A204.1 (cell line): ENCODE data around the gene GNAT3.

Experiments used
- FAIRE-seq: peaks from 2 replicates; lab custom pipeline; 2012; peaks lifted over from hg19 to GRCh38; lab: Jason Lieb, UNC

Gene GNAT3

DNA sequence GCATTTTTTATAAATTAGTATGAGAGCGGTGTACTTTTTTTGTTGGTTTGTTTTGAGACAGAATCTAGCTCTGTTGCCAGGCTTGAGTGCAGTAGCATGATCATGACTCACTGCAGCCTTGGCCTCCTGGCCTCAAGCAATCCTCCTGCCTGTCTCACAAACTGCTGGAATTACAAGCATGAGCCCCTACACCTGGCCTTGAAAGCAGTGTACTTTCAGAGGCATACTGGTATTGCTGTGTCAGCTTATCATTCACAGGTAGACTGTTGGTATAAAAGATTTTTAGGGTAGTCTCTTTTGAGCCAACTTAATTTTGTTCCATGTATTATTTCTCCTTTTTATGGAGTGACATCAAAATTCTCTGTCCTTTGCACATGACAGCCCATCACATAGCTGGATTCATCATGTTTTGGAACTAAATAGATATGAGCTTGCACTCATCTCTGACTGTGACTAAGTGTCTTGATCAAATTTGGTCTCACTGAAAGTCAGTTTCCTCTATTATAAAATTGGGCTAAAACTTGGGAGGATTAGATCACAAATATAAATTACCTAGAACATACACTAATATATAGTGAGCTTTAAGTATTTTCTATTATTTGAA lies 12.4 kb downstream of the GNAT3 start:
- FAIRE-seq = no peak

DNA sequence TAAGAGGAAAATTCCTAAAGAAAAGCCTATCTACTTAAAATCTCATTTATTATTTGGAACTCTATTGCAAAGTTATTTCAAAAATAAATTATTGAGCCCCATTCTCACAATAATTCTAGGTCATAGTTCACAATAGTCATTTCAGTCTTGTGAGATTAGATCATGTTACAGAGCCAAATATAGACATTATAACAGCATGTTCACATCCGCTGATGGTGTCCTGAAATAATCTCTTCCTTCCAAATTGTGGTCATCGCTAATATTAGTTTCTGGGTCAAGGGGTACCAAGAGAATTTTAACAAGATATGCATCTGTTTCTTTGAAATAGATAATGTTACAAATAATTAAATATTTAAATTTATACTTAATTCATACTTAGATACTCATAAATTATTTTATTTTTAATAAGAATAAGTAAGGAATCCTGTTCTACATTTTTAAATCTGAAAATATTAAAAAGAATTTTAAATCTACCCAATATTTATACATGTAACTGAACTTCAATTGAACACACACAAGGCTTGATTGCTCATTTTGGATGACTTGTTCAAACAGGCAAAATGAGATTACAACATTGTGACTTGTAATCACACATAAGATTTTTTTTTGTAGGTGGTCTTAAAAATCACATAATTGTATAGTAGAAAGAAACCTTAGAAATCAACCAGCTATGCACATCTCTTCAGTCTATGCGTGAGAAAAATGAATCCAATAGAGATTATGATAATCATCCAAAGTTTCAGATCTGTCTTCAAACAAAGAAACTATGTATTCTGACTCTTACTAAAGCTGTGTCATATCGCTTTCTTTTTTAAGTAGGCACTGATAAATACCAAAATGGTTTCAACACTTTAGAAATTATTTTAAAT lies 13.1 kb downstream of the GNAT3 start:
- no peak for FAIRE-seq

DNA sequence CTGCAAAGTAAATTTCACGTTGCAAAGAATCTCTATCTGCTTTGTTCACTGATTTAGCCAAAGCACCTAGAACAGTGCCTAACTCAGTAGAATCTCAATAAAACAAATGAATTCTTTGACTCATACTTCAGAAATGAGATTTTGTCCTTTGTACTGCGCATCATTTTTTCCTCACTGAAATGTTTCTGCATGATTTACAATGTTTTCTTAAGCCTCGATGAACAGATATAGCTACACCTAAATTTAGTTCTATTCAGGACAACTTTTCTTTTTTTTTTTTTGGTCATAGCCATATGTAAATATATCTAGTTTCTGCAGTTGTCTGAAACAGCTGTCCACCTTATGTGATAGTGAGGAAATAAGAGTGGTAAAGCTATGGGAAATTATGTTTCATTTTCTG lies 15.3 kb downstream of the GNAT3 start:
- no peak for FAIRE-seq

DNA sequence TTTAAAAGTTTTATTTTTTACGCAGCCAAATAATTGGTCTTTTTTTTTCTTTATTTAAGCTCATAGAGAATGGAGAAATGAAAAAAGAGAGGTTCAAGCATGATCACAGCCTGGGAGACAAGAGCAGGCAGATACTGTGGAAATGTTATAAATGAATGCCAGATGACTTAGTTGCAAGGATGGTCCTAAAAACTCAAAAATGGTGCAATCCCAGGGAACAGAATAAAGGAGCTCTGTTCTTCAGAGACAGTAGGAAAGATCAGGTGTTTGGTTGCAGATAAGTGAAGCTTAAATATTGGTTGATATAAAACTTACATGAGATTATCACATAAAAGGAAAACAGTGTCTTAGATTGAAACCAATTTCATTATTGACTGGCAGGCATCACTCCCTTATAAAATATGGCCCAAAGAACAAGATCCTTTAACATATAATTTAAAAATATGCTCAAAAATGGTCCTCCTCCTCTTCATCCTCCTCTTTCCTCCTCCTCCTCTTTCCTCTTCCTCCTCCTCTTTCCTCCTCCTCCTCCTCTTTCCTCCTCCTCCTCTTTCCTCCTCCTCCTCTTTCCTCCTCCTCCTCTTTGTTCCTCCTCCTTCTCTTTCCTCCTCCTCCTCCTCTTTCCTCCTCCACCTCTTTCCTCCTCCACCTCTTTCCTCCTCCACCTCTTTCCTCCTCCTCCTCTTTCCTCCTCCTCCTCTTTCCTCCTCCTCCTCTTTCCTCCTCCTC lies 18.6 kb downstream of the GNAT3 start:
- no peak for FAIRE-seq

DNA sequence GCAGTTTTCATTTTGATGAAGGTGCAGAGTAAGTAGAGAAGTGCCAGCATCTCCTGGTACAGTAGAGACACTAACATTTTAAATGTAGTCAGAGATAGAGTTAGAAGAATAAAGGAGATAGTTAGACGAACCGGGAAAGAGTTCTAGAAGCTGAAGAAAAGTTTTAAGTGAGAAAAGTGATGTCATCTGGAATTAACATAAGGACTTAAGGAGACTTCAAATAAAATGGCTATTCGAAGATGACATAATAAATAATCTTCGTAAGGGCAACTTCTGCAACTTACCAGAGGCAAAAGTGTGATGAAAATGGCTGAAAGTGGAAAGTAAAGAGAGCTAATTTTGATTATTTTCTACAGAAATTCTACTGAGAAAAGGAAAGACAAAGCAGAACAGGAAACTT lies 20.4 kb downstream of the GNAT3 start:
- no peak for FAIRE-seq

DNA sequence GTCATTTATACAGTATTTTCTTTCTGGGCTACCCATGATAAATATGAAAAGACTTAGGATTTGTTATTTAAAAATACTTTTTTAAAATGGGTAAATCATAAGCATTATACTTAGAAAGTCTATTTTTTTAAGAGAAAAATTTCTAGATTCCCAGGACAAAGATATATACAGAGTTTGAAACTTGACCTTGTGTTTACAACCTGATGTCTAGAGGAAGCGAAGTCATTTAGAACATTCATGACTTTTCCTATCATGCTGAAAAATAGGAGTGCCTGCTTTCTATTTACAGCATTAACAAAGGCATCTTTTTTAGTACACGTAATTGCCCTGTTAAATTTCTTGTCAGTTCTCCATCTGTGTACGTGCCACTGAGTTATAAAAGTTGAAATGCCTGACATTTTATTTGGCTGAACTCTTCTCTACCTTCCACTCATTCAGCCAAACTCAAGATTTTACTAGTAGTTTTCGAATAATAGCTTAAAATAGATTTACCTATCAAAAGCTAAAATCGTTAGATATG lies 23.0 kb downstream of the GNAT3 start:
- no peak for FAIRE-seq

DNA sequence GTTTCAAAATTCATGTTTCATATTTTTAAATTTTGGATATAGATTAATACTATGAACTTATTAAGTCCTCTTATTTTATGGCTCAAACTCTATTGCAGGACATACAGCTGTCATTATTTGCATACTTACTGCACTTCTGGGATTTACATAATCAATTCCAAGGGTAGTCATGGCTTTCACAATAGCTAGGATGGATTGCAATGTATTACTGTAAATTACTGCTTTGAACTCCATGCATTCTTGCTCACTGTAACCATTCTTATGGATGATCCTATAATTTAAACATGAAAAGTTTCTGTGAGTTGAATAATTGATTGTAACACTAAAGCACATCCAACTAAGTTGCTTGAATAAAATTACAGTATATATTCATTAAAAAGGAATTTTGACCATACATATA lies 23.5 kb downstream of the GNAT3 start:
- no peak for FAIRE-seq

DNA sequence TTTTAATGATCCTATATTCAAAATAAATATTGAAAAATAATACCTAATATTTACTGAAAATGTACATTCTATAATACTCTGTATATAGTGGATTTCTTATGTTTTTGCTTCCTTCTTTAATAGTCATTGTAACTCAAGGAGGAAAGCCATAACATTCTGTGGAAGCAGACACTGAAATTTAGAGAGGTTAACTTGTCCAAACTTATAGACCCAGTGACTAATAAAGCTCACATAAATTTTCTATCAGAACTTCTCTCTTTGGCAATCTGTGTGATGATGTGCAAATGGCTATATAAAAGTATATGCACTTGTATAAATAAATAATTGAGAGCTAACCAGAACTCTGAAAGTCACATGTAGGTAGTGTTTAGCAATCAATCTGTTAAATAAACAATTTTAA lies 26.1 kb downstream of the GNAT3 start:
- FAIRE-seq = no peak

DNA sequence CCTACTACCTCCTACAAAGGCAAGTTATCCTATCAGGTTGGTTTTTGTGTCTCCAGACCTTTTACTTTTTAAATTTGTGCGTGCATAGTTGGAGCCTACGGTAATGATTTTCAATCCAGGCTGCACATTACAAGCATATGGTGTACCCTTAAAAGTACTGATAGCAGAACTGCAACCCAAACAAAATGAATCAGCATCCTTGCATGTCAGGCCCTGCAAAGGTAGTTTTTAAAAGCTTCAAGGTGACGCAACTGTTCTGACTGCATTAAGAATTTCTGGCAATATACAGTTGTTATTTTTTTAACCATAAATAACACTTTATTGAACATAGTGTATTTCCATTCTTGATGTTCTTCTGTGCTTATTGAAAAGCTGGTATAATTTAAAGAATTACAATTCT lies 28.9 kb downstream of the GNAT3 start:
- no peak for FAIRE-seq

DNA sequence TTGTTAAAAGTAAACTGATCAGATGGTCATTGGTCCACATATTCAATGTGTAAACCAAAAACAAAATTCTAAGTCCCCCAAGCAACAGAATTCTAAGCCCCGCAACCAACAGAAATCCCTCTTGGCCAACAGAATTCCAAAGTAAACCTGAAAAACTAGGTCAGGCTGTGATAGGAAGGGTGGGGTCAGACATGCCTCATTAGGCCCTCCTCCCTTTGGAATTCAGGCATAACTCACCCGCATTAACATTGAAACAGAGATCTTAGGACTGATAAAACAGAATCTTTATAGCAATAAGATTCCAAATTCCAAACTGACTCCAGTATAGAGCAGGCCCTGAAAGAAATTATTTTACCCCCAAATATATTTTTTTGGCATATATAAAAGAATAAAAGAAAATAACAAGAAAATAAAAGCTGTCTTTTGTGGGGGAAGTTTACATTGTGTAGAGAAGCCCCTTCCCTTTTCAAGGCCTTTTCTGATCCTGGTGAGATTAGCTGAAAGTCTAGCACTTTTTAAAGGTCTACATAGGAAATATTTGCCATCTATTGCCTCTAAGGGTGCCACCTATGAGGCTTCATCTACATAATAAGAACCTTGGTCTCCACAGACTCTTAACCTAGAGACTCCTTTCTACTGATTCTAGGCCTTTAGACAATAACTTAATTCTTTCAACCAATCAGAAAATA lies 30.5 kb downstream of the GNAT3 start:
- FAIRE-seq = no peak

DNA sequence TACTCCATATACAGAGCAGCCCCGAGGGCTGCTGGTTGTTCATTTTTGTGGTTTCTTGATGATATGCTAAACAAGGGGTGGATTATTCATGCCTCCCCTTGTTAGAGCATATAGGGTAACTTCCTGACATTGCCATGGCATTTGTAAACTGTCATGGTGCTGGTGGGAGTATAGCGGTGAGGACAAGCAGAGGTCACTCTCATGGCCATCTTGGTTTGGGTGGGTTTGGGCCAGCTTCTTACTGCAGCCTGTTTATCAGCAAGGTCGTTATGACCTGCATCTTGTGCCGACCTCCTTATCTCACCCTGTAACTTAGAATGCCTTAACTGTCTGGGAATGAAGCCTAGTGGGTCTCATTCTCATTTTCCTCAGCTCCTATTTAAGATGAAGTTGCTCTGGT lies 31.3 kb downstream of the GNAT3 start:
- FAIRE-seq = no peak

DNA sequence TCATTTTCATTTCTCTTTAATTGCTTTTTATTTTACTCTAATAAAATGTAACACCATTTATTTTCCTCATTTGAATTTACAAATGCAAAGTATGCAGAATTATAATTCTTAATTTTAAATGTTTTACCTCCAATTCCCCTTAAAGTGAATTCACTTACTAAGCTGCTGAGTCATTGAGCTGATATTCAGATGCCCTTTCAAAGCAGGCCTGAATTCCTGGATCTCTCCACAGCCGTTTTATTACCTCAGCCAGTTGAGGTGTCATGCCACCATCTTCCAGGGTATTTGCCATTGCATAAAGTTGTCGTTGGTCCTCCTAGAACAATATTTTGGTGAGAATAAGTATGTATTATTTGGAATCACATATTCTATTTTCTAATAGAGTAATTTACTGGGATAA lies 33.2 kb downstream of the GNAT3 start:
- FAIRE-seq = no peak

DNA sequence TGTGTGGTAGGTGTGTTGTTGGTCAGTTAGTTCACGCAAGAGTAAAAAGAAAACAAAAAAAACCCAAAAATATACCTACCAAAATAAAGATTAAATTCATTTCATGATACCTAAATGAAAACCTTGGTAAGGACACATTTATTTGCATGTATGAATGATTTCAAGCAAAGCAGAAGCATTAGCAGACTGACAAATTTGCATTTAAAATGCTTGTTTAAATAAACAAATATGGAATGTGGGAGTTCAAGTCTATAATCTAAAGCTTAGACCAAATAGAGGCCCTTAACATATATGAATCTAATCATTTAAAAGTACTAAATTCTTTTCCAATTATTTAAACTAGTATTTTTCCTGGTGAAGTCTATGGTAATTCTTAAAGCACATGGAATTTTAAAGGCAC lies 35.8 kb downstream of the GNAT3 start:
- no peak for FAIRE-seq

DNA sequence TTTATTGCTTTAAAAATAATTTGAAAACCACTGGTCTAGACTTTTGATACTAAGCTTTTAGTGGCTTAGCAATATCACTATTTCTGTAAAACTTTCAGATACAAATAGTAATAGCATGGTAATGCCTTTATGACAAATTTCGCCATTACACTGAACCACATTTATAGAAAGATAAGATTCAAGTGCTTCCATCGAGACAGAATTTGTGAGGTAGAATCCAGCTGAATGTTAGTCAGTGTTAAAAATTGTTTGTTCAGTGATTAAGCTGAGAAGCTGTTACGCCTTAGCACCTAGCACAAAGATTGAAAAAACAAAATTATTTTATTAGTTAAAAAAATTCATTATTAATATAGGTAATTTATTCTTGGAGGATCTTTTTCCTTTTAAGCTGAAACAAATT lies 36.5 kb downstream of the GNAT3 start:
- no peak for FAIRE-seq

DNA sequence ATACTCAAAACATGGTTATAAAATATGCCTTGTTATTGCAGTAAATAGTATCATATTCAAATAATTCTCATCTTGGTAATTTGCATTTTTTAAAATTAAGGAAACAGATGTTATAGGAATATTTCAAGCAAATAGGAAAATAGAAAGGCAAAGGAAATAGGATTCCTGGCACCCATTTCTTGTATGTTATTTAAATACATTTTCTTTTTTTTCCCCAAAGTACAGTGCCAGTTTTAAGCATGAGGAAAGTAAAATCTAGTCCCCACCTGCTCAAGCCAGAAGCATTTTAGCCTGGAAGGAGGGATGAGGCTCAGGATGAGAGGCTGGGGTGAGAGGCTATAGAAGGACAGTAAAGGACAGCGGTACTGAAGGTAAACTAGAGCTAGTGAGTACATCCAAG lies 38.1 kb downstream of the GNAT3 start:
- no peak for FAIRE-seq

DNA sequence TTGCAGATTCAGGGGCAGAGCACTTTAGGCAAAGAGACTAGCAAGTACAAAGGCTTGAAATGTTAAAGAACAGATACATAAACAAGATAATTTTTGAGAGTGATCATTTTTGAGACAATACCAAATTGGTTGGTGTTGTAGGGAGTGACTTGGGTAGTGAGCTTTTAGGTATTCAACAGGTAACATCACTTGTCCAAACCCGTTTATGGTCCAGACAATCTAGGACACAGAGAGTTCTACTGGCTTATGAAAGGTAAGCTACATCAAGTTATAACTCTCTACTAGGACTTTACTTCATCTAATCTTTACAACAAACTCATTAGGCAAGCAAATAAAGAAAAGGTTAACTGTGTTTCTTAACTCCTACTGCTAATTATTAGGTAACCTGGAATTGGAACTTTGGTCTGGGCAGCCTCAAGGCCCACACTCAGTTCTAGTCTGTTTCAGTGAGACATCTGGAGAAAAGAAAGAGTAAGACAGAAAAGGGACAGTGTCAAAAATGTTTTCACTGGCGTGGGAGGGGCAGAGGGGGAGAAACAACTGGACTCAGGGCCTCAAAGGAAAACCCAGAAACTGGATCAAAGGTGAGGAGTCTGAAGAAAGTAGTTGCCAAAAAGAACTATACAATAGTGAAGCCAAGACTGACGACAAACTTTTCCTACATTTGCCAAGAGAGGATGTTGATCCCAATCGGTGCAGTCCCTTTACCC lies 39.2 kb downstream of the GNAT3 start:
- no peak for FAIRE-seq

DNA sequence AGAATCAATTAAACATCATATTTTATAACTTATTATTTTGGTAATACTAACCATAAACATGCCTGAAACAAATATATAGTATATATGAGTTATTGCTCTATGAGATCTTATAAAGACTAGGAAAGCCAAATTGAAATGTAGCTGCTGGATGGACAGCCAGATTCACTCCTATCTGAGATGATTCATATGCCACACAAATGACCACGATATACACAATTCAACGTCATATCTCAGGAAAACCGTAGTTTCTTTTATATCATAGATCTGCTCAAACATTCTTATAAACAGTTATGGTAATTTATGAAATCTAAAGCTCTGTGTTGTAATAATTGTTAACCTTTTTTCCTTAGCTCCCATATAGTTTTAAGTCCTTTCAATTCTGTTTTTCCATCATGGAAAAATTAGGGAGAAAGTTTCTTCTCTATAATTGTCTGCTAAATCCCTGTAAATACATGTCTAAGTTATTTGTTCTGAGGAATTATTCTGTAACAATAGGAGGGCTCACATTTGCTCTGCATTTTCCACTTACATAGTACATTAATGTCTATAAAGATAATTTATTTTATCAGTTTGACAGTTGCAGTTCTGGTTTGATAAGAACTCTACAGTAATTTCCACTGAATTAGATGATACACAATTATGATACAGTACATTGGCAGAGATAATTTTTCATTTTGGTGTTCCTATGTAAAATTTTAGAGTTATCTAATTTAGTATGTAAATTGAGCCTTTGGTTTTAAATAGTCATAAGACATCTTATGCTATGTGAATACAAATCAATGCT lies 42.7 kb downstream of the GNAT3 start:
- FAIRE-seq = no peak

DNA sequence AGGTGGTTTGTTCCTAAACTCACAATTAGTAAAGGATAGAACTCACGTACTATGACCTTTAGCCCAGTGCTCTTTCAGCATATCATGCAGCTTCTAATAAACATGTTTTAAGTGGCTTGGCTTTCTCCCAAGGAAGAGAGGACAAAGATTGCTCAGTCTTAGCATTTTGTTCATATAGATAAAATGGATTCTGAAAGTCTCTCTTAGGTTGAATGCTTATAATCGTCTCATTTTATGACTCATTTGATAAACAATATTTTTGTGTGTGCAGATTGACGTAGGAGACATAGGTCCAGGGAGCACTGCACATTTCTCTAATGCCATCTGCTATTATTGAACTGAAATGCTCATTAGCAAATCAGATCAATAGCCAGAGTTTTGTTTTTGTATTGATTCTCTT lies 44.8 kb downstream of the GNAT3 start:
- FAIRE-seq = no peak

DNA sequence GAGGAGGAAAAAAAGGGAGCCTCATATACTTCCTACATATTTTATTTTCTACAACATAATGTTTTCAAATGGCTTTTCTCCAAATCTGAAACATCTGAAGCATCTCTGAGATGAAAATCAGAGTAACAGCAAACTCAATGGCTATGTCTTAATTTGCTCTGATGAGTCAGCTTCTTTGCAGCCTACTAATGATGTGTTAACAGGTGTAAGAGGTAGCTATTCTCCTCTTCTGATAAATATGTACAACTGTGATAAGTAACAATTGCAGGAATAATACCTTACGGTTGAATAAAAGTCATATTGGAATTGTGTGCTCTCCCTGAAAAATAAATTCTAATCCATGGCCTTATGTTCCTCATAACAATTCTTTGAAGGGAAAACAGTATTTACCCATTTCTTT lies 45.2 kb downstream of the GNAT3 start:
- FAIRE-seq = no peak

DNA sequence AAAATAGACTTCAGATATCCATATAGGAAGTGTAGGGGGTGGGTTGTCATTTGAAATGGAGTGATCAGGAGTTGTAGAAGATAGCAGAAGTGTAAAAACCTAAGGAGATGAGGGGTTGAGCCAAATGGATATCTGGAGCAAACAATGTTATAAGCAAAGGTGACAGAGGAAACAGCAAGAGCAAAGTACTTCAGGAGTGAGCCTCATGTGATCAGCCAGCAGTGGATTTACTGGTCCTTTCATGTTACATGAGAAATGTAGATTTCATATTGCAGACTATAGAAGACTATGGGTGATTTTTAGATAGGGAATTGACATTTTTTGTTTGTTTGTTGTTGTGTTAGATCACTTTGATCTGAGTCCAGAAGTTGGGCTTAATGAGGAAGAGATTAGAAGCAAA lies 47.7 kb downstream of the GNAT3 start:
- no peak for FAIRE-seq

DNA sequence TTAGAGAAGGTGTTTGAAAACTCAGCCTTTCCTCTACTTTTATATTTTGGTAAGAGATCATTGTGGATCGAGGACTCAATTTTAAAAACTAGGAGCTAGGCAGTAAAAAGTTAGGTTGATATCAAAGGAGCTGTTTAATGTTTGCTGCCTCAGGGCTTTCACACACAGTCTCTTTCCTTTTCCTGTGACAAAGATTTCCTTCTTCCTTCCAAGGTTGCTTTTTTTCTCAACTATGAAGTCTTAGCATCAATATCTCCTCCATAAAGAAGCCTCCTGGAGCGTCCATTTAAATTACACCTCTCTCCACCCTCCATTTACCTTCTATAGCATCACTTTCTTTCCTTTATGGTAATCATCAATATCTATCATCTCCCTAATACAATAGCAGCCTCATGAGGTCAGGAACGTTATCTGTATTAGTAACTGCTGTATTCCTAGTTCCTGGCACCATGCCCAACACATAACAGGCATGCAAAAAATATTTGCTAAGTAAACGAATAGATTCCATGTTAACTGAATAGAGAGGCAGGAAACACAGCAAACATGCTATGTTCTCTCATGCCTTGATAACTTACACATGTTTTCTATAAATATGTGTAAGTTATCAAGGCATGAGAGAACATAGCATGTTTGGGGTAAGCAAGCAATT lies 48.5 kb downstream of the GNAT3 start:
- FAIRE-seq = no peak
